ENCODE data around the gene NHSL2.

The NHSL2 gene

DNA sequence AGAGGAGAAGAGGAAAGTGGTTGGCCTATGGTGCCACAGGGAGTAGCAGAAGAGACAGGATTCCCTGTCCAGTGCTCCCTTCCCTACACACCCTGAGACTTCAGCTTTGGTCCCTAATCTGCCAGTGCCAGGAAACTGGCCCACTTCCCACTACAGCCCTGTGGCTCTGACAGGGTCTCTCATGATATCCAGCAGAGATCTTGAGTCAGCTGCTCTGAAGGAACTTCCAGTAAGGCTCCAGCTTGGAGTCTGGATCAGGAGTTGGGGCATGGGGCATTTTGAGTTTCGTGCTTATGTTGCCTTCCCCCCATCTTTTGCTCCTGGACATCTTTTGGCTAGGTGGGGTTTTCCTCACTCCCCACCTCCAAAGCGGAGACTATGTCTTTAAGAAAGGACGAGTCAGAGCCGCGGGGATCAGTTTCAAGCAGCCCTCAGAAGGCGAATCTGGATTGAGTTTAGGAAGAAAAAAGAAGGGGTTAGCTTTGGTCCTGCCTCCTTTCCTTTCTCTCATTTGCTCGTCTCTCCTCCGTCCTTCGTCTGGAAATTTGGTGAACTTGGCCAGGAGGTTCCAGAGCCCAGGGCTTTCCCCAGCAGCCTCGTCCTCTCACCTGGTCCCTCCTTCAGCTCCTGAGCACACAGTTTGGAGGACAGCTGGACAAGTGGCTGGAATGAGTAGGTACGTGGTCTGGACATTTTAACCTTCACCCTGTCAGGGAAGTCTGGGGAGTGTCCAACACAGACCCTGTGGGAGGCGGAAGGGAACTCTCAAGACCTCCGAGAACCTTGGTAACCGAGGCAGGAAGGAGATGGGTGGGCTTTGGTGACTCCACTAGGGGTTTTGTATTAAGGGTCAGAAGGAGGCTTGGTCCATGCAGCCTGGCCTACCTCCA is 116.6 kb downstream of the NHSL2 start:
- peaks cover 17% of the 10 kb centered on the region; the same call in 1 of the 2 replicates for H3K4me1 ChIP-seq (ENCODE audit: insufficient read depth, low read length)
- H3K9ac ChIP-seq (ENCODE audit: low read depth, low read length) = no peak overlapping the region
- no peaks in the 10 kb centered on the region for H3K9me3 ChIP-seq (ENCODE audit: control insufficient read depth, insufficient read depth, low read length)
- H3K36me3 ChIP-seq (ENCODE audit: insufficient read depth, low read length) = peaks cover 2% of the 10 kb centered on the region

DNA sequence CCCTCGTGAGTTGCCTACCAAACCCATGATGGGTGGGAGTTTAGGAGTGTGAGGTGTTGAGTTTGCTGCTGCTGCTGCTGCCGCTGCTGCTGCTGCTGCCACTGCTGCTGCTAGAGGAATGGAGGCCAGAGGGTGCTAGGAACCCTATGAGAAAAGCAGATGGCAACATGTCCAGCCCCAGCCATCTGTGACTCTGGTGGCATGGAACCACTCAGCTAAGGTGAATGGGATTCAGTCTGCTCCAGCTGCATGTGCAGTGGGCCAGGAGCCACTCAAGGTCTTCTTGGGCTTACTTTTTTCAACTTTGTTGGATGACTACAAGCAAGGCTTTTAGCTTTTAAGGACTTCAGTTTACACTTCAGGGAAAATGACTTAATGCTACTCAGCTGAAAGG is 117.3 kb downstream of the NHSL2 start:
- peaks cover 2% of the 10 kb centered on the region for H3K36me3 ChIP-seq (ENCODE audit: insufficient read depth, low read length)
- peaks cover 17% of the 10 kb centered on the region; the same call in 1 of the 2 replicates for H3K4me1 ChIP-seq (ENCODE audit: insufficient read depth, low read length)
- no peaks in the 10 kb centered on the region for H3K9me3 ChIP-seq (ENCODE audit: control insufficient read depth, insufficient read depth, low read length)
- H3K9ac ChIP-seq (ENCODE audit: low read depth, low read length) = no peak overlapping the region

- no peak overlapping the region for H3K9ac ChIP-seq (ENCODE audit: low read depth, low read length)
- H3K36me3 ChIP-seq (ENCODE audit: insufficient read depth, low read length) = peaks cover 2% of the 10 kb centered on the region
- H3K9me3 ChIP-seq (ENCODE audit: control insufficient read depth, insufficient read depth, low read length) = no peaks in the 10 kb centered on the region
- H3K4me1 ChIP-seq (ENCODE audit: insufficient read depth, low read length) = peaks cover 17% of the 10 kb centered on the region; the same call in 1 of the 2 replicates
Observed at GRCh38 chrX:72028701-72029470, 118.2 kb downstream of the NHSL2 start.

GRCh38 chrX:72029483-72030411 is 119.1 kb downstream of the NHSL2 start:
- H3K36me3 ChIP-seq (ENCODE audit: insufficient read depth, low read length) = peaks cover 2% of the 10 kb centered on the region
- H3K4me1 ChIP-seq (ENCODE audit: insufficient read depth, low read length) = peaks cover 17% of the 10 kb centered on the region; the same call in 1 of the 2 replicates
- H3K9me3 ChIP-seq (ENCODE audit: control insufficient read depth, insufficient read depth, low read length) = no peaks in the 10 kb centered on the region
- H3K9ac ChIP-seq (ENCODE audit: low read depth, low read length) = no peak overlapping the region

GRCh38 chrX:72030431-72030830 is 119.8 kb downstream of the NHSL2 start:
- no peaks in the 10 kb centered on the region for H3K9me3 ChIP-seq (ENCODE audit: control insufficient read depth, insufficient read depth, low read length)
- H3K4me1 ChIP-seq (ENCODE audit: insufficient read depth, low read length) = peaks cover 17% of the 10 kb centered on the region; the same call in 1 of the 2 replicates
- peaks cover 2% of the 10 kb centered on the region for H3K36me3 ChIP-seq (ENCODE audit: insufficient read depth, low read length)
- no peak overlapping the region for H3K9ac ChIP-seq (ENCODE audit: low read depth, low read length)

- H3K9me3 ChIP-seq (ENCODE audit: control insufficient read depth, insufficient read depth, low read length) = no peaks in the 10 kb centered on the region
- no peak overlapping the region for H3K9ac ChIP-seq (ENCODE audit: low read depth, low read length)
- H3K36me3 ChIP-seq (ENCODE audit: insufficient read depth, low read length) = peaks cover 2% of the 10 kb centered on the region; the same call in 1 of the 2 replicates
- peaks cover 17% of the 10 kb centered on the region; the same call in 1 of the 2 replicates for H3K4me1 ChIP-seq (ENCODE audit: insufficient read depth, low read length)
Observed at GRCh38 chrX:72031118-72031517, 120.5 kb downstream of the NHSL2 start.

DNA sequence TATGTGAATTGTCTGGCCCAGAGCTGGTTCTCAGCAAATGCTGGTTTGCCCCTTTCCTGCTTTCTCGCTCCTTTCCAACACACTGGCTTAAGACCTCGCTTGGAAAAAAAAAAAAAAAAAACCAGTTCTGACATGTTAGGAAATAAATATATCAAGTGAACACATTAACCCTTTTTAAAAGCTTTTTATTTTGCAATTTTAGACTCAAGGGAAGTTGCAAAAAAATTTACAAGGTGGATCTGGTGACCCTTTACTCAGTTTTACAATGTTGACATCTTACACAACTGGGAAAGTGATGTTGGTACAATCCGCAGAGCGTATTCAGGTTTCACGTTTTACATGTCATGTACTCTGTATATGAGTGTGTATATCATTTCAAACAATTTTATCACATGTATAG is 121.0 kb downstream of the NHSL2 start:
- Histone ChIP-seq H3K4me1 (ENCODE audit: insufficient read depth, low read length) (peaks cover 17% of the 10 kb centered on the region; the same call in 1 of the 2 replicates), H3K9ac (ENCODE audit: low read depth, low read length) (no peak overlapping the region), H3K36me3 (ENCODE audit: insufficient read depth, low read length) (peaks cover 2% of the 10 kb centered on the region; the same call in 1 of the 2 replicates), H3K9me3 (ENCODE audit: control insufficient read depth, insufficient read depth, low read length) (peaks cover 1% of the 10 kb centered on the region; the same call in 1 of the 2 replicates)

- H3K4me1 ChIP-seq (ENCODE audit: insufficient read depth, low read length) = peaks cover 6% of the 10 kb centered on the region; the same call in 1 of the 2 replicates
- no peak overlapping the region for H3K9ac ChIP-seq (ENCODE audit: low read depth, low read length)
- H3K9me3 ChIP-seq (ENCODE audit: control insufficient read depth, insufficient read depth, low read length) = peaks cover 2% of the 10 kb centered on the region; the same call in 1 of the 2 replicates
- H3K36me3 ChIP-seq (ENCODE audit: insufficient read depth, low read length) = no peaks in the 10 kb centered on the region
Observed at GRCh38 chrX:72037601-72038000, 127.0 kb downstream of the NHSL2 start.

- peaks cover 6% of the 10 kb centered on the region; the same call in 1 of the 2 replicates for H3K4me1 ChIP-seq (ENCODE audit: insufficient read depth, low read length)
- H3K9me3 ChIP-seq (ENCODE audit: control insufficient read depth, insufficient read depth, low read length) = peaks cover 2% of the 10 kb centered on the region; the same call in 1 of the 2 replicates
- H3K36me3 ChIP-seq (ENCODE audit: insufficient read depth, low read length) = no peaks in the 10 kb centered on the region
- H3K9ac ChIP-seq (ENCODE audit: low read depth, low read length) = no peak overlapping the region
Observed at GRCh38 chrX:72038016-72038415, 127.4 kb downstream of the NHSL2 start.

DNA sequence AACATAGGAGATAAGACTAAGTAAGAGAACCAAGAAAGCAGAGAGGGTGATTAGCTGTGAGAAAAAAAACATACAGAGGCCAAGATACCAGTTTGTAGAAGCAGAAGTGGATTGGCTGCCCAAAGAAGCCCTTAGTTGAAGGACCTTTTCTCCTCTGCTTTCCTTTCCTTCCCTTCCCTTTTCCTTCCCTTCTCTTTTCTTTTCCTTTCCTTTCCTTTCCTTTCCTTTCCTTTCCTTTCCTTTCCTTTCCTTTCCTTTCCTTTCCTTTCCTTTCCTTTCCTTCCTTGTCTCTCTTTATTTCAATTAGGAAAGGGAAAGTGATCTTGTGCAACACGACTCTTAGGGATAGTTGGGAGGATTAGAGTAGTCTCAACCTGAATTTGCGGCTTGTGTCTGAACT is 128.2 kb downstream of the NHSL2 start:
- Histone ChIP-seq H3K9ac (ENCODE audit: low read depth, low read length) (no peak overlapping the region), H3K4me1 (ENCODE audit: insufficient read depth, low read length) (peaks cover 6% of the 10 kb centered on the region; the same call in 1 of the 2 replicates), H3K36me3 (ENCODE audit: insufficient read depth, low read length) (no peaks in the 10 kb centered on the region), H3K9me3 (ENCODE audit: control insufficient read depth, insufficient read depth, low read length) (peaks cover 2% of the 10 kb centered on the region; the same call in 1 of the 2 replicates)

DNA sequence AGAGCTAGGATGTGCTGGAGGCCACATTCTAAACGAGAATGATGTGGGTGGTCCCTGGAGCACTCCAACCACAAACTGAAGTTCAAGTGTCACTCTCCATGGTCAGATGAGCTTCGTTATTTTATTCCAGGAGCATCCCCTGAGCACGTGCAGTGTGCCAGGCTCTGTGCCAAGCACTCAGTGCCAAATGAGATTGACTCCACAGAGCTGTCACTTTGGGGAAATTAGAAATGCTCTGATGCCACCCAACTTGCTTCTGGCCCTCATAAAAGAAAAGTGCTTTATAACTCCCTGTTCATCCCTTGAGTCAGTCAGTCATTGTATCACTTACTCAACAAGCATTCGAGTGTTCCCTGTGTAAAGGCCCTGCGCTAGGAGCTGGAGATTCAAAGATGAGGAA is 129.9 kb downstream of the NHSL2 start:
- Histone ChIP-seq H3K9me3 (ENCODE audit: control insufficient read depth, insufficient read depth, low read length) (peaks cover 2% of the 10 kb centered on the region; the same call in 1 of the 2 replicates), H3K36me3 (ENCODE audit: insufficient read depth, low read length) (no peaks in the 10 kb centered on the region), H3K9ac (ENCODE audit: low read depth, low read length) (no peak overlapping the region), H3K4me1 (ENCODE audit: insufficient read depth, low read length) (peaks cover 11% of the 10 kb centered on the region)

GRCh38 chrX:72041176-72041575 is 130.5 kb downstream of the NHSL2 start:
- H3K9me3 ChIP-seq (ENCODE audit: control insufficient read depth, insufficient read depth, low read length) = peaks cover 2% of the 10 kb centered on the region; the same call in 1 of the 2 replicates
- H3K36me3 ChIP-seq (ENCODE audit: insufficient read depth, low read length) = no peaks in the 10 kb centered on the region
- H3K4me1 ChIP-seq (ENCODE audit: insufficient read depth, low read length) = peaks cover 16% of the 10 kb centered on the region
- H3K9ac ChIP-seq (ENCODE audit: low read depth, low read length) = no peak overlapping the region

DNA sequence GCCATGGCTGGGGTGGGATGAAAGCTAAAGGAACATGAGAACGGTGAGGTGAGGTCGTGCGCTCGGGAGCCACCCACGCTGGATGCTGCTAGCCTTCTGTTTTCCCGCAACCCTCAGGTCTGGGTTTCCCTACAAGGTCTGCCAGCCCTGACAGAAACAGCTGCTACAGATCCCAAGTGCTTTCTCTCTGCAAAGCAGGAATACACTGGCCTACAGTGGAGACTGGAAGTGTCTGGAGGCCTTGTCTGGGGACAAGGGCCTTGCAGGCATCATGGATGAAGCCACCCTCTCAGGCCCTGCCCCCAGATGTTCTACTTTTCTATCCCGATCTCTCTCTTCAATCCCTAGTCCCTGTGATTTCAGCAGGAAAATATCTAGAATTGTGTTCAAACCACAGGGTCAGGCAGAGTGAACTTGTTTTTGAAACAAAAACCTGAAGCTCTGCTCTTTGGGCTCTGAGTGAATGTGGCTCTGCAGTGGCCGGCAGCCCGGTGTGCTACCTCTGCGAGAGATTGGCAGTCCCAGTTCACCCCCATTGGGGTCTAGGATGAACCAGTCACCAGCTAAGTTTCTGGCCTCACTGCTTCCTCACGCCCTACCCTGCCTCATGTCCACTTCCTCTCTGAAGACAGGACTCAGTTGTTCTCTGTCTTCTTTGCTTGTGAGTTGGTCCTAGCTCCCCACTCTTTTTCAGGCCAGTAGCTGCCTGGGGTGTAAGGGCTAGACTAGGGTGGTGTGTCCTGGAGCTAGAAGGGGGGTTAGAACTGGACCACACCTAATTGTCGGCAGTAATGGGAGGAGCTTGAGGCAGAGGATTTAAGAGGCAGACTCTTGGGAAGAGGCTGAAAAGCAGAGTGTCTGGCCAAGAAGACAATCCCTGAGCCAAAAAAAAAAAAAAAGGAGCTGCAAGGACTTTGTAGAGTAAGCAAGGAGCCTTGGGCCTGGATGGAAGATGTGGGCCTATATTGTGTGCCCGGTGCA is 131.5 kb downstream of the NHSL2 start:
- no peaks in the 10 kb centered on the region for H3K9me3 ChIP-seq (ENCODE audit: control insufficient read depth, insufficient read depth, low read length)
- no peaks in the 10 kb centered on the region for H3K36me3 ChIP-seq (ENCODE audit: insufficient read depth, low read length)
- H3K9ac ChIP-seq (ENCODE audit: low read depth, low read length) = no peak overlapping the region
- peaks cover 21% of the 10 kb centered on the region for H3K4me1 ChIP-seq (ENCODE audit: insufficient read depth, low read length)
